ENCODE data around the gene TMEM54.
A peak's percentile ranks its signal among the peaks of the same experiment; 100 is the strongest.
"Not testable (repeated sequence)": the region's sequence is repeated elsewhere in the genome, so short reads cannot be mapped to it uniquely, and the experiment has no call there.

The TMEM54 gene

DNA sequence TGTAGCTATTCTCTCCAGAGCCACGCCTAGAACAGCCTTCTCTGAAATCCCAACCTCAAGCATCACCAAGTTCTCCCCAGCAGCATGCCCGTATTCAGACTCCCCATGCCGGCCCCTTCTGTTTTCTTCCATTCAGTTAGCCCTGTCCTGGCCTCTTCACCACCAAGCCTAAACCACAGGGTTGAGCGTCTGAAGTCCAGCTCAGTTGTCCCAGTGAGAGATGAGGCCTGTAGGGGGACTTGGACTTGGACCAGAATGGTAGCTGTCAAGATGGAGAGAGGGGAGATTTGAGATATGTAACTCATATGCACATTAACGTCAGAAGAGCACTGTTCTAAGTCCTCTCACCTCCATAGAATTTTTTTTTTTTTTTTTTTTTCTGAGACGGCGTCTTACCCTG, 5.5 kb upstream of the TMEM54 start:
- H3K36me3 ChIP-seq (replicated peaks), result no peaks in the 10 kb centered on the region
- TF ChIP-seq, protein P1, sequence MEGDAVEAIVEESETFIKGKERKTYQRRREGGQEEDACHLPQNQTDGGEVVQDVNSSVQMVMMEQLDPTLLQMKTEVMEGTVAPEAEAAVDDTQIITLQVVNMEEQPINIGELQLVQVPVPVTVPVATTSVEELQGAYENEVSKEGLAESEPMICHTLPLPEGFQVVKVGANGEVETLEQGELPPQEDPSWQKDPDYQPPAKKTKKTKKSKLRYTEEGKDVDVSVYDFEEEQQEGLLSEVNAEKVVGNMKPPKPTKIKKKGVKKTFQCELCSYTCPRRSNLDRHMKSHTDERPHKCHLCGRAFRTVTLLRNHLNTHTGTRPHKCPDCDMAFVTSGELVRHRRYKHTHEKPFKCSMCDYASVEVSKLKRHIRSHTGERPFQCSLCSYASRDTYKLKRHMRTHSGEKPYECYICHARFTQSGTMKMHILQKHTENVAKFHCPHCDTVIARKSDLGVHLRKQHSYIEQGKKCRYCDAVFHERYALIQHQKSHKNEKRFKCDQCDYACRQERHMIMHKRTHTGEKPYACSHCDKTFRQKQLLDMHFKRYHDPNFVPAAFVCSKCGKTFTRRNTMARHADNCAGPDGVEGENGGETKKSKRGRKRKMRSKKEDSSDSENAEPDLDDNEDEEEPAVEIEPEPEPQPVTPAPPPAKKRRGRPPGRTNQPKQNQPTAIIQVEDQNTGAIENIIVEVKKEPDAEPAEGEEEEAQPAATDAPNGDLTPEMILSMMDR (IDR thresholded peaks at IDR 0.05; ENCODE audit: low read depth, low read length, missing control alignments), result peak; percentile 13
- H3K4me3 ChIP-seq (ENCODE audit: low read depth, low read length), result no peak overlapping the region
- in situ Hi-C loops (cut with HindIII; ENCODE audit: low pct_ligation_motif_present, low sequenced_read_pairs), result no loop called here
- no peaks in the 10 kb centered on the region for H3K27me3 ChIP-seq (replicated peaks)
- DNase-seq, result no peak
- no peak overlapping the region for H3K27ac ChIP-seq

DNA sequence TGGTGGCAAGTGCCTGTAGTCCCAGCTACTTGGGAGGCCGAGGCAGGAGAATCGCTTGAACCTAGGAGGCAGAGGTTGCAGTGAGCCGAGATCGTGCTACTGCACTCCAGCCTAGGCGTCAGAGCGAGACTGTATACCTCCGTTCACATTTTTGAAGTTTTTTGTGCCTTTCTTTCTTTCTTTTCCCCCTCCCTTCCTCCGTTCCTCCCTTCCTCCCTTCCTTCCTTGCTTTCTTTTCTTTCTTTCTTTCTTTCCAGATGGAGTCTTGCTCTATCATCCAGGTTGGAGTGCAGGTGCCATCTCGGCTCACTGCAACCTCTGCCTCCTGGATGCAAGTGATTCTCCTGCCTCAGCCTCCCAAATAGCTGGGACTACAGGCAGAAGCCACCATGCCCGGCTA, 4.4 kb upstream of the TMEM54 start:
- H3K36me3 ChIP-seq (replicated peaks); H3K27ac ChIP-seq; H3K27me3 ChIP-seq (replicated peaks); DNase-seq; H3K4me3 ChIP-seq (ENCODE audit: low read depth, low read length); in situ Hi-C loops (cut with HindIII; ENCODE audit: low pct_ligation_motif_present, low sequenced_read_pairs): not testable (repeated sequence)

DNA sequence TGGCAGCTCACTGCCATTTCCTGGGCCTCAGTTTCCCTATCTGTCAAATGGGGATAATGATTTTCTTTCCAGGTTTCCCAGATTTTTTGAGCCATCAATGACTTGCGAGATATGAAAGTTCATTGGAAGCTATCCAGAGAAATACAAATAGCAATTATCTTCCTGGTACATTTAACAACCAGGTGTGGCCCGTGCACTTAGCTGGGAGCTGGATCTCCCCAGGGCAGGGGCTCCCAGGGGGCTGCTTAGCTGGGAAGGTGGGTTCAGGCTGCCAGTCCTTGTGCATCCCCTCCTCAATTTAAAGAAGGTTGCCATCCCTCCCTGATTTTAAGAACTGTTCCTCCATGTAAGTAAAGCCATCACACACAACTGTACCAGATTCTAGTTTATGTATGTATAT, 3.6 kb upstream of the TMEM54 start:
- in situ Hi-C loops (cut with HindIII; ENCODE audit: low pct_ligation_motif_present, low sequenced_read_pairs), result no loop called here
- TF ChIP-seq, protein P1 (IDR thresholded peaks at IDR 0.05; ENCODE audit: low read depth, low read length, missing control alignments), result no peak
- Histone ChIP-seq H3K36me3 (replicated peaks) (no peaks in the 10 kb centered on the region), H3K27ac (no peak overlapping the region), H3K27me3 (replicated peaks) (no peaks in the 10 kb centered on the region), H3K4me3 (ENCODE audit: low read depth, low read length) (no peak overlapping the region)
- no peak for DNase-seq

DNA sequence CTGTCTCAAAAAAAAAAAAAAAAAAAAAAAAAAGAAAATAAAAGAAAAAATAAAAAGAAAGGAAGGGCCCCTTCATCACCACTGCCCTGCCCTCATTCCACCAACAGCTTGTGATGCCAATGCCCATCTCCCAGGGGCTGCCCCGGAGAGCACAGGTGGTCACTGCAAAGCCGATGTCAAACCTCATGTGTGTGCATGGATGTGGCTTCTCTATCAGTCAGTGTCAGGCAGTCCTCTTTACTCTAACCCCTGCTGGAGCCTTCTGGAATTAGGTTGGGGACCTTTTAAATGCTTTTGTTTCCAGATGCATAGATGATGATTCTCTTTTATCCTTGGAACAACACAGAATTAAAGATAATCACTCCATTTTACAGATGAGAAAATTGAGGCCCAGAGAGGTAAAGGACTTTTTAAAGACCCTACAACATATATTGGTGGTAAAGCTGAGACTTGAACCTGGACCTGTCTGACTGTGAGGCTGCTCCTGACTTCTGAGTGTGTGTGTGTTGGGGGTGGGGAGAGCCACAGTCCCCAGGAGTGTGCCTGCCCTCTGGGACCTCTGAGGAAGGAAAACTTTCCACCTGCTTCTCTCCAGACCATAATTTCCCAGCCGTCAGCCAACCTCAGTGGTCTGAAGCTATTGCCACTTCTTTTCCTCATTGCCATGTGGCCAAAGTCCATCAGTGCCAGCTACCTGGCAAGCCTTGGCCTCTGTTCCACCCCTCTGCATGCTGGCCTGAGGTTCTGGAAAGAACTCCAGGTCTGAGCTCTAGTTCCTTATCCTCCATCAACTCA, 3.0 kb upstream of the TMEM54 start:
- in situ Hi-C loops (cut with HindIII; ENCODE audit: low pct_ligation_motif_present, low sequenced_read_pairs), result no loop called here
- Histone ChIP-seq H3K36me3 (replicated peaks) (no peaks in the 10 kb centered on the region), H3K4me3 (ENCODE audit: low read depth, low read length) (no peak overlapping the region), H3K27me3 (replicated peaks) (no peaks in the 10 kb centered on the region), H3K27ac (no peak overlapping the region)
- TF ChIP-seq, protein P1 (IDR thresholded peaks at IDR 0.05; ENCODE audit: low read depth, low read length, missing control alignments), result peak; percentile 20
- DNase-seq, result no peak

DNA sequence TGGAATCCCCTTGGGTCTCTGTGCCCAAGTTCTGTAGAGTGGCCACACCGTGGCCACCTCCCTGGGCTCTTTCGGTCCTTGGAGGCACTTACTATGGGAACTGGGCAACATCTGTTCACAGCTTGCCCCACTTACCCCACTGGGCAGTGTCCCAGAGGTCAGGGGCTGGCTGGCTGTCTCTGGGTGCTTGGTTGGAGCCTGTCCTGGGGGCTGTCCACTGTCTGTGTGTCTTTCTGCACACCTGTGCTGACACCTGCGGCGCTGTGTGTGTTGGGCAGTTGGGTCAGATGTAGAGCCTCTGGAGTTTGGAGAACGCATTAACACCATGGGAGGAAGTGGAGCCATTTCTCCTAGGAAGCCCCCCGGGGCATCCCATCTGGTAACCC, 1.3 kb upstream of the TMEM54 start:
- Histone ChIP-seq H3K27me3 (replicated peaks) (no peaks in the 10 kb centered on the region), H3K27ac (no peak overlapping the region), H3K4me3 (ENCODE audit: low read depth, low read length) (no peak overlapping the region), H3K36me3 (replicated peaks) (no peaks in the 10 kb centered on the region)
- in situ Hi-C loops (cut with HindIII; ENCODE audit: low pct_ligation_motif_present, low sequenced_read_pairs), result no loop called here
- DNase-seq, result no peak
- TF ChIP-seq, protein P1 (IDR thresholded peaks at IDR 0.05; ENCODE audit: low read depth, low read length, missing control alignments), result no peak

DNA sequence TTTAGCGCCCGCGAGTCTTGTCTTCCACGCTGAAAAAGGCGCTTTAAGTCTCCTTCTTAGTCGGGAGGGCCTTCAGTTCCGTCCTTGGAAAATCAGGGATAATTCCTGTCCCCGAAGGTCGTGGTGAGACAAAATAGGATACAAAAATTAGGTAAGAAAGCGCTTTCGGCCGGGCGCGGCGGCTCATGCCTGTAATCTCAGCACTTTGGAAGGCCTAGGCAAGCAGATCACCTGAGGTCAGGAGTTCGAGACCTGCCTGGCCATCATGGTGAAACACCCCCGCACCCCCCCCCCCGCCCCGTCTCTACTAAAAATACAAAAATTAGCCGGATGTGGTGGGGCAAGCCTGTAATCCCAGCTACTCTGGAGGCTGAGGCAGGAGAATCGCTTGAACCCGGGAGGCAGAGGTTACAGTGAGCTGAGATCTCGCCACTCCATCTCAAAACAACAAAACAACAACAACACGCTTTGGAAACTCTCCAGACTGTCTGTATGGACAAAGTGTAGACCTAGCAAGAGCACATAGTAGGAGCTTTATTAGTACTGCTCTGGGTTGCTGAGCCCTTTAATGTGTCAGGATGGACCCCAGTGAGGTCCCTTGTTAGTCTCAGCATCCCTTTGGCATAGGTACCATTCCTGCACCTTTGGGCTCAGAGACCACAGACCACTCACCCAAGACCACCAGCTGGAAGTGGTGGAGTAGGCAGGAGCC, 790 bp upstream of the TMEM54 start:
- Histone ChIP-seq H3K27ac (no peak overlapping the region), H3K4me3 (ENCODE audit: low read depth, low read length) (peak overlapping the region; percentile 62), H3K27me3 (replicated peaks) (no peaks in the 10 kb centered on the region), H3K36me3 (replicated peaks) (no peaks in the 10 kb centered on the region)
- in situ Hi-C loops (cut with HindIII; ENCODE audit: low pct_ligation_motif_present, low sequenced_read_pairs), result no loop called here
- no peak for DNase-seq
- TF ChIP-seq, protein P1 (IDR thresholded peaks at IDR 0.05; ENCODE audit: low read depth, low read length, missing control alignments), result no peak
